Loucy (cell line): Measurements from ENCODE around the gene RBM15.

Experiments used
- H2AFZ ChIP-seq: fragments of 200-600 bp; sonication (generic); 2 replicates; pipeline ENCODE4 v1.6.0; 2016; ENCODE audit warnings: antibody characterized with exemption, mild to moderate bottlenecking, low read length, moderate library complexity
- H3F3A ChIP-seq: fragments of 200-600 bp; 2 replicates; pipeline ENCODE4 v1.6.0; 2016; ENCODE audit warnings: antibody characterized with exemption, low read depth, mild to moderate bottlenecking
- H3K27me3 ChIP-seq: fragments of 200-600 bp; sonication (generic); 2 replicates; pipeline ENCODE4 v1.6.1; 2014; ENCODE audit warnings: low read length, mild to moderate bottlenecking; ENCODE audit not compliant: insufficient read depth, poor library complexity, severe bottlenecking
- H3K36me3 ChIP-seq: fragments of 200-600 bp; sonication (generic); 2 replicates; pipeline ENCODE4 v1.6.1; 2016; ENCODE audit warnings: low read length; ENCODE audit not compliant: insufficient read depth
- H3K4me1 ChIP-seq: fragments of 200-600 bp; sonication (generic); 2 replicates; pipeline ENCODE4 v1.5.1; 2014; ENCODE audit warnings: low read length, mild to moderate bottlenecking; ENCODE audit not compliant: insufficient read depth, poor library complexity, severe bottlenecking
- H3K4me2 ChIP-seq: fragments of 200-600 bp; sonication (generic); 2 replicates; pipeline ENCODE4 v1.6.0; 2014; ENCODE audit warnings: antibody characterized with exemption, low read length, low read depth, mild to moderate bottlenecking; ENCODE audit not compliant: poor library complexity, severe bottlenecking
- H3K4me3 ChIP-seq: fragments of 200-600 bp; sonication (generic); 2 replicates; pipeline ENCODE4 v1.5.1; 2014; ENCODE audit warnings: low read length, mild to moderate bottlenecking, mixed read lengths; ENCODE audit not compliant: poor library complexity, severe bottlenecking
- H3K79me2 ChIP-seq: fragments of 200-600 bp; sonication (generic); 2 replicates; pipeline ENCODE4 v1.6.1; 2014; ENCODE audit warnings: low read length; ENCODE audit not compliant: insufficient read depth
- H3K9ac ChIP-seq: fragments of 200-600 bp; sonication (generic); 2 replicates; pipeline ENCODE4 v1.6.0; 2014; ENCODE audit warnings: mild to moderate bottlenecking, low read depth, low read length, moderate library complexity; ENCODE audit not compliant: poor library complexity, severe bottlenecking
- H3K9me2 ChIP-seq: fragments of 200-600 bp; sonication (generic); replicated peaks from 2 replicates; pipeline ENCODE4 v1.6.1; 2016; ENCODE audit warnings: low read depth, low read length, mixed read lengths
- H3K9me3 ChIP-seq: fragments of 200-600 bp; sonication (generic); 2 replicates; pipeline ENCODE4 v1.6.1; 2014; ENCODE audit warnings: mild to moderate bottlenecking, antibody characterized with exemption, low read length, low read depth; ENCODE audit not compliant: insufficient read depth
- H4K20me1 ChIP-seq: fragments of 200-600 bp; sonication (generic); 2 replicates; pipeline ENCODE4 v1.6.0; 2014; ENCODE audit warnings: antibody characterized with exemption, low read length, mild to moderate bottlenecking; ENCODE audit not compliant: insufficient read depth, poor library complexity, severe bottlenecking
- EZH2phosphoT487 ChIP-seq: fragments of 200-600 bp; IDR thresholded peaks from 2 replicates; pipeline ENCODE4 v1.6.1; 2018; ENCODE audit warnings: antibody characterized with exemption, mild to moderate bottlenecking, moderate library complexity, borderline replicate concordance
- TF ChIP-seq, protein P1 (sequence below): fragments of 200-600 bp; sonication (generic); conservative IDR thresholded peaks from 2 replicates; pipeline ENCODE4 v1.5.1; 2014; ENCODE audit warnings: mild to moderate bottlenecking, antibody characterized with exemption, low read length

RBM15 gene

DNA sequence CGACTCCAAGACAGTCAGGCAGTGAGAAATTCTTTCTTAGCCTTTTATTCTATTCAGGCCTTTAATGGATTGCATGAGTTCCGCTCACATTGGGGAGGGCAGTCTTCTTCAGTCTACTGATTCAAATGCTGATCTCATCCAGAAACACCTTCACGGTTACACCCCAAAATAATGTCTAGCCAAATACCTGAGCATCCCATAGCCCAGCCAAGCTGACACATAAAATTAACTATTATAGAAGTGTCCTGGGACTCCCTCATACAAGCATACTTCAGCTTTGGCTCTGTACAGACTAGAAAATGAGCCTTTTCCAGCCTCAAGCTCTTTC, 55.3 kb downstream of the RBM15 start:
- H3K36me3 ChIP-seq = no peaks in the 10 kb centered on the region
- H3F3A ChIP-seq = no peaks in the 10 kb centered on the region
- TF ChIP-seq EZH2phosphoT487 = no peak
- TF ChIP-seq, protein P1, sequence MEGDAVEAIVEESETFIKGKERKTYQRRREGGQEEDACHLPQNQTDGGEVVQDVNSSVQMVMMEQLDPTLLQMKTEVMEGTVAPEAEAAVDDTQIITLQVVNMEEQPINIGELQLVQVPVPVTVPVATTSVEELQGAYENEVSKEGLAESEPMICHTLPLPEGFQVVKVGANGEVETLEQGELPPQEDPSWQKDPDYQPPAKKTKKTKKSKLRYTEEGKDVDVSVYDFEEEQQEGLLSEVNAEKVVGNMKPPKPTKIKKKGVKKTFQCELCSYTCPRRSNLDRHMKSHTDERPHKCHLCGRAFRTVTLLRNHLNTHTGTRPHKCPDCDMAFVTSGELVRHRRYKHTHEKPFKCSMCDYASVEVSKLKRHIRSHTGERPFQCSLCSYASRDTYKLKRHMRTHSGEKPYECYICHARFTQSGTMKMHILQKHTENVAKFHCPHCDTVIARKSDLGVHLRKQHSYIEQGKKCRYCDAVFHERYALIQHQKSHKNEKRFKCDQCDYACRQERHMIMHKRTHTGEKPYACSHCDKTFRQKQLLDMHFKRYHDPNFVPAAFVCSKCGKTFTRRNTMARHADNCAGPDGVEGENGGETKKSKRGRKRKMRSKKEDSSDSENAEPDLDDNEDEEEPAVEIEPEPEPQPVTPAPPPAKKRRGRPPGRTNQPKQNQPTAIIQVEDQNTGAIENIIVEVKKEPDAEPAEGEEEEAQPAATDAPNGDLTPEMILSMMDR = no peak

More for the DNA sequence above, 55.3 kb downstream of the RBM15 start:
- Histone ChIP-seq H2AFZ (no peak overlapping the region), H3K9me2 (no peaks in the 10 kb centered on the region), H3K27me3 (no peaks in the 10 kb centered on the region), H3K9me3 (no peaks in the 10 kb centered on the region), H3K9ac (no peak overlapping the region), H4K20me1 (no peaks in the 10 kb centered on the region), H3K4me1 (no peaks in the 10 kb centered on the region), H3K79me2 (no peaks in the 10 kb centered on the region), H3K4me3 (no peak overlapping the region), H3K4me2 (no peak overlapping the region)
